Pancreas (tissue), 10 donors: ENCODE results near the gene ALDH1A1. TPM values are rescaled to one million over a fixed set of nuclear protein-coding genes. Genes with fewer than 3 reads are reported as not detected.
A peak's percentile ranks its signal among the peaks of the same experiment; 100 is the strongest.

Experiments used
- ATAC-seq, 4 donors: fragments of 200-7000 bp; cut with Tn5 transposase; one replicate each; pipeline versions ENCODE4 v1.8.0 to v1.9.1; 2020; ENCODE audit warnings: mild to moderate bottlenecking in 4 of 4, moderate library complexity in 4 of 4
- DNase-seq, 6 donors: peaks; one replicate each; pipeline ENCODE4 v3.0.0-alpha.2; 2020
- FAIRE-seq: peaks from 2 replicates; lab custom pipeline; 2012; peaks lifted over from hg19 to GRCh38; lab: Jason Lieb, UNC
- H3K27ac ChIP-seq, 4 donors: fragments of 200-600 bp; sonication (generic); 1 replicate in 3 of 4; 2 replicates in 1 of 4; pipeline versions ENCODE4 v1.5.0 to v1.8.0; 2020
- H3K27me3 ChIP-seq, 4 donors: fragments of 200-600 bp; one replicate each; pipeline ENCODE4 v1.8.0; 2021
- H3K36me3 ChIP-seq, 3 donors: fragments of 200-600 bp; sonication (generic) in 1 of 3; one replicate each; pipeline versions ENCODE4 v1.5.0 to v1.8.0; 2020 to 2021
- H3K4me1 ChIP-seq, 3 donors: fragments of 200-600 bp; one replicate each; pipeline ENCODE4 v1.8.0; 2021
- H3K4me3 ChIP-seq, 4 donors: fragments of 200-600 bp; sonication (generic) in 2 of 4; one replicate each; pipeline versions ENCODE4 v1.5.0 to v1.8.0; 2020 to 2021
- H3K9me3 ChIP-seq, 4 donors: fragments of 200-600 bp; one replicate each; pipeline ENCODE4 v1.8.0; 2021
- WGBS, 2 donors: extraction: QIAGEN DNeasy Blood & Tissue Kit; methylation state at CpG; one replicate each; pipeline ENCODE4 v1.1.7; 2013; 5-methylcytosine and 5-hydroxymethylcytosine counted together
- intact Hi-C, 3 donors: fragments of 100-400 bp; cut with DNase I; formaldehyde crosslinking; loops; one replicate each; pipeline versions ENCODE4 v1.11.1 to v1.14.2; 2022
- polyA plus RNA-seq, 2 donors: library from polyadenylated mRNA; stranded (reverse); fragments of 200-250 nt; gene quantifications; one replicate each; pipeline ENCODE4 v1.2.3, GENCODE V29; 2013
- total RNA-seq, 6 donors: library from RNA; stranded (reverse); fragmentation: NEBNext Ultra II Directional in 4 of 6; extraction: Animal tissue kit (Norgen Biotek cat#: 25700) in 4 of 6; gene quantifications; one replicate each; pipeline versions ENCODE4 v1.2.1 to v1.2.4, GENCODE V29; 2021 to 2023
- TF ChIP-seq, protein P1 (sequence below), 4 donors: fragments of 200-600 bp; sonication (generic) in 3 of 4; IDR thresholded peaks; one replicate each; pipeline versions ENCODE4 v1.5.0 to v1.8.0; 2021; ENCODE audit warnings: antibody characterized with exemption in 4 of 4
- donor health status: healthy with polysubstance abuse.
- donor health status: DM: no; HTN: no; CAD: no; lungs with moderate emphysema.
- donor health status: DM: no; HTN: no; CAD: no.
- donor health status: control.
- donor health status: control.
- donor health status: Bipolar disorder and iron deficiency.
- donor health status: DM: yes; HTN: yes; CAD: no.
- donor health status: DM: no; HTN: no; CAD: no.
- donor health status: DM: no; HTN: no; CAD: no.
- donor health status: DM: yes; HTN: yes; CAD: no.

Gene ALDH1A1
- total and polyA plus RNA-seq, 8 donors: 141 to 275 (median 176) TPM

DNA sequence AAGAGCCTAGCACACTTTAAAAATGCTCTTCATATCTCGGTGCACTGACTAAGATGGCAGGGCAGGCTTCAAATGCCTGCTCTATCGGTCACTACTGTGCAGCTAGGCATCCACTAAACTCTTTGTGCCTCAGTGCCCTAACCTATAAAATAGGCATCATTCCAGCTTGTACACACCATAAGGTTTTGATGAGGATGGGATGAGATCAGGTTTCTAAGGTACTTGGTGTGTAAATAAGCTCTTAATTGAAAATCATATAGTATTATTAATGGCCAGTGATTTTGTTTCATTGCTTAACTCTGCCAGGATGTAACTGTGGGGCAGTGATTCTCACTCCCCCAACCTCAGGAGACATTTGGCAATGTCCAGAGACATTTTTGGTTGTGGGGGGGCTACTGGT, 78.5 kb downstream of the ALDH1A1 start:
- no peak for FAIRE-seq
- 87 to 98% methylated on average over 2 of the region's 2 CpGs for WGBS, 2 donors
- Histone ChIP-seq H3K4me1 (no peaks in the 10 kb centered on the region), H3K36me3 (no peaks in the 10 kb centered on the region), H3K9me3 (no peaks in the 10 kb centered on the region), H3K27me3 (no peaks in the 10 kb centered on the region), H3K27ac (no peak overlapping the region), H3K4me3 (no peak overlapping the region)
- intact Hi-C loops: loop anchor here in 2 of 3 donors (10.0 kb wide), 2 partner anchors 200 to 210 kb away; no protein-coding TSS in a partner anchor
- DNase-seq: no peak
- TF ChIP-seq, protein P1, sequence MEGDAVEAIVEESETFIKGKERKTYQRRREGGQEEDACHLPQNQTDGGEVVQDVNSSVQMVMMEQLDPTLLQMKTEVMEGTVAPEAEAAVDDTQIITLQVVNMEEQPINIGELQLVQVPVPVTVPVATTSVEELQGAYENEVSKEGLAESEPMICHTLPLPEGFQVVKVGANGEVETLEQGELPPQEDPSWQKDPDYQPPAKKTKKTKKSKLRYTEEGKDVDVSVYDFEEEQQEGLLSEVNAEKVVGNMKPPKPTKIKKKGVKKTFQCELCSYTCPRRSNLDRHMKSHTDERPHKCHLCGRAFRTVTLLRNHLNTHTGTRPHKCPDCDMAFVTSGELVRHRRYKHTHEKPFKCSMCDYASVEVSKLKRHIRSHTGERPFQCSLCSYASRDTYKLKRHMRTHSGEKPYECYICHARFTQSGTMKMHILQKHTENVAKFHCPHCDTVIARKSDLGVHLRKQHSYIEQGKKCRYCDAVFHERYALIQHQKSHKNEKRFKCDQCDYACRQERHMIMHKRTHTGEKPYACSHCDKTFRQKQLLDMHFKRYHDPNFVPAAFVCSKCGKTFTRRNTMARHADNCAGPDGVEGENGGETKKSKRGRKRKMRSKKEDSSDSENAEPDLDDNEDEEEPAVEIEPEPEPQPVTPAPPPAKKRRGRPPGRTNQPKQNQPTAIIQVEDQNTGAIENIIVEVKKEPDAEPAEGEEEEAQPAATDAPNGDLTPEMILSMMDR (IDR thresholded peaks at IDR 0.05): no peak
- ATAC-seq: no peak

DNA sequence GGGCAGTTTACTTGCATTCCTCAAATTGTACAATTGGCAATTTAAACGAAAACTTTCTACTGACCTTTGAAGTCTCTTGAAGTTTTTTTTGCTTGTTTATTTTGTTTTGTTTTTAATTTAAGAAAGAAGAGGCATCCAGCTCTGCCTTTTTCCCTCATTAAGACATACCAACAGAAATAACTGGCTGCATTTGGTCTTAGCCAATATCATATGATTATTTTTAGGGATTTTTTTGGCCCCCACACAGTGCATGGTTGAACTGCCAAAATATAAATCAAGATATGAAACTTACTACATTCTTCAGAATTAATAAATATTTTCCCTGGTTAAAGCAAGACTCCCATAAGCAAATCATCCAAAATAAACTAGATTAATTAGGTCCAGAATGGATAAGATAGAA, 79.4 kb downstream of the ALDH1A1 start:
- no peak for FAIRE-seq

DNA sequence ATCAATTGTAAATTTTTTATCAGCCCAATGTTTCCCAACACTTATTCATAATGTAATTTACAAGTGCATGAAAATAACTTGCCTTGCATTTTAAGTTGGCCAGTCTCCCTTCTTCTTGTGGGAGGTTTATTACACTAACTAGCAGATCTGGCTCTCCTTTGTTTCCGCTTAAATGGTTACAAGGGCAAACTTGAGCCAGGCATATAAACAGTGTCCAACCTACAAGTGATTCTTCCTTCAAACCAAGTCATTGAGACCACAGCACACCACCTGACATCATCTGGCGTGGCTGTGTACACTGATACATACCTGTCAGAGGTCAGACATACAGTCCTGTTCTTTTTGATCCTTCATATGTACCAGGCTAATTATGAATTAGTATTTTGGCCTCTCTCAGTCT, 80.1 kb downstream of the ALDH1A1 start:
- WGBS, 2 donors: 85 to 92% methylated on average over 2 of the region's 2 CpGs
- FAIRE-seq (no peak), DNase-seq (no peak), ATAC-seq (peak in 2 of 4 donors; percentile 15 to 32)
- H3K27ac ChIP-seq: no peak overlapping the region
- TF ChIP-seq, protein P1 (IDR thresholded peaks at IDR 0.05): no peak
- H3K36me3 ChIP-seq: no peaks in the 10 kb centered on the region
- H3K4me3 ChIP-seq: no peak overlapping the region
- no peaks in the 10 kb centered on the region for H3K9me3 ChIP-seq
- no peaks in the 10 kb centered on the region for H3K27me3 ChIP-seq
- H3K4me1 ChIP-seq: no peaks in the 10 kb centered on the region
- intact Hi-C loops: loop anchor here in 2 of 3 donors (10.0 kb wide), 2 partner anchors 202 to 212 kb away; no protein-coding TSS in a partner anchor

More for the DNA sequence above, 79.4 kb downstream of the ALDH1A1 start:
- no peak for ATAC-seq
- Histone ChIP-seq H3K4me1 (no peaks in the 10 kb centered on the region), H3K27ac (no peak overlapping the region), H3K9me3 (no peaks in the 10 kb centered on the region), H3K36me3 (no peaks in the 10 kb centered on the region), H3K27me3 (no peaks in the 10 kb centered on the region), H3K4me3 (no peak overlapping the region)
- WGBS, 2 donors: 30 to 31% methylated on average over 1 of the region's 1 CpG
- TF ChIP-seq, protein P1 (IDR thresholded peaks at IDR 0.05): no peak
- no peak for DNase-seq
- intact Hi-C loops: loop anchor here in 2 of 3 donors (10.0 kb wide), 2 partner anchors 201 to 211 kb away; no protein-coding TSS in a partner anchor

DNA sequence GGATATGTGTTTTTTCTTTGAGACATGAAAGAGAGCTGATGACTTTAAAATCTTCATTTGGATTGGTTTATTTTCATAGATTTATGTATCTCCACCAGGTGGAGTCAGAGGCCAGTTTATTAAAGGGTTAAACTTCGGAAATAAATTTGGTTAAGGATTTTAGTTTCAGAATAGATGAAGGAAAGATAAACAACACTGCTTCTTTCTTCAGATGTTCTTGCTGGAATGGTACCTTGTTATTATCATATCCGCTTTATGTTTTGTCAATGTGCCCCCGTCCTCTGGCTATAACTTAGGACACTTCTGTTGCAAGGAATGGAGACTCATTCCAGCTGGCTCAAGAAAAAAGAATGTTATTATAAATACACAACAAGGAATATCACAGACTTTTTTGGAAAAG, 81.2 kb downstream of the ALDH1A1 start:
- intact Hi-C loops: loop anchor here in 2 of 3 donors (10.0 kb wide), 2 partner anchors 203 to 213 kb away; no protein-coding TSS in a partner anchor
- Histone ChIP-seq H3K27me3 (no peaks in the 10 kb centered on the region), H3K36me3 (no peaks in the 10 kb centered on the region), H3K4me1 (no peaks in the 10 kb centered on the region), H3K27ac (no peak overlapping the region), H3K9me3 (no peaks in the 10 kb centered on the region), H3K4me3 (no peak overlapping the region)
- WGBS, 2 donors: 45 to 49% methylated on average over 3 of the region's 3 CpGs
- DNase-seq (no peak), FAIRE-seq (peak; percentile 75), ATAC-seq (peak in 3 of 4 donors; percentile 62 to 65 (median 63))
- TF ChIP-seq, protein P1 (IDR thresholded peaks at IDR 0.05): peak in 2 of 4 donors; percentile 13 to 39

DNA sequence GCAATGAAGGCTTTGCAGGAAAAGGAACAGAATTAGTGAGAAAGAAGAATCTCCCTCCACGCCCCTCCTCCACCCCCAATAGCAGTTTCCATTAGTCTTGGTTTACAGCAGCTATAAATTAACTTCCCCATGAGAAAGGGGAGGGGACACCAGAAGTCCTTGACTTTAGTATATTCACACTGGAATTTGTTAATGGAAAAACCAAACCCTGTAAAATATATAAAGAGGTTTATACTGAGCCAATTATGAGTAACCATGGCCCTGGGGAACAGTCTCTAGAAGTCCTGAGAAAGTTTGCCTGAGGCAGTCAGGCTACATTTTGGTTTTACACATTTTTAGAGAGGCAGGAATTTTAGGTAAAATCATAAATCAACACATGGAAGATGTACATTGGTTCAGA, 88.5 kb downstream of the ALDH1A1 start:
- Histone ChIP-seq H3K9me3 (no peaks in the 10 kb centered on the region), H3K4me1 (peaks cover 0 to 8% (median 7%) of the 10 kb centered on the region in 3 donors), H3K36me3 (no peaks in the 10 kb centered on the region), H3K4me3 (no peak overlapping the region), H3K27me3 (no peaks in the 10 kb centered on the region), H3K27ac (no peak overlapping the region)
- TF ChIP-seq, protein P1 (IDR thresholded peaks at IDR 0.05): no peak
- intact Hi-C loops: loop anchor here in 1 of 3 donors (5.0 kb wide), 1 partner anchor 163 kb away; no protein-coding TSS in a partner anchor
- WGBS, 2 donors: 98 to 100% methylated on average over 1 of the region's 1 CpG
- FAIRE-seq (no peak), ATAC-seq (no peak), DNase-seq (no peak)
